GM19438 (cell line): ENCODE measurements around the gene ZNF687.
A peak's percentile ranks its signal among the peaks of the same experiment; 100 is the strongest.
"Not testable (repeated sequence)": the region's sequence is repeated elsewhere in the genome, so short reads cannot be mapped to it uniquely, and the experiment has no call there.

ENCODE experiments used
- ATAC-seq: cut with Tn5 transposase; IDR thresholded peaks from one replicate; pipeline ENCODE4 v1.9.1; 2021; ENCODE audit warnings: low read depth; ENCODE audit not compliant: unreplicated experiment

The ZNF687 gene

GRCh38 chr1:151281969-151282882 is at the start of gene ZNF687:
TSS of gene ZNF687 (plus strand) at chr1:151282299. CDS start at chr1:151286292, 3,993 bp downstream.
- ATAC-seq: peak; percentile 81

- ATAC-seq: no peak
These were observed 46.9 kb upstream of the ZNF687 start for GRCh38 chr1:151235235-151235634.

GRCh38 chr1:151237678-151238466 is 44.2 kb upstream of the ZNF687 start:
- no peak for ATAC-seq

GRCh38 chr1:151238467-151238739 is 43.7 kb upstream of the ZNF687 start:
- no peak for ATAC-seq

GRCh38 chr1:151242442-151242841 is 39.7 kb upstream of the ZNF687 start:
- no peak for ATAC-seq

- no peak for ATAC-seq
These were observed 38.3 kb upstream of the ZNF687 start for GRCh38 chr1:151243683-151244216.

- no peak for ATAC-seq
These were observed 35.3 kb upstream of the ZNF687 start for GRCh38 chr1:151246786-151247185.

GRCh38 chr1:151251656-151252470 is 30.2 kb upstream of the ZNF687 start:
- ATAC-seq: no peak

GRCh38 chr1:151254217-151255213 is 27.6 kb upstream of the ZNF687 start, which contains the start of gene PSMD4:
TSS of gene PSMD4 (plus strand) at chr1:151254734. CDS start at chr1:151254783, 49 bp downstream.
- ATAC-seq: peak; percentile 92

- ATAC-seq: no peak
These were observed 26.7 kb upstream of the ZNF687 start for GRCh38 chr1:151255381-151255780.

- ATAC-seq: no peak
These were observed 22.7 kb upstream of the ZNF687 start for GRCh38 chr1:151259351-151259750.

- no peak for ATAC-seq
These were observed 16.5 kb upstream of the ZNF687 start for GRCh38 chr1:151265446-151266236.

- no peak for ATAC-seq
These were observed 15.8 kb upstream of the ZNF687 start for GRCh38 chr1:151266315-151266714.

GRCh38 chr1:151266821-151267220 is 15.3 kb upstream of the ZNF687 start:
- ATAC-seq: no peak

- ATAC-seq: no peak
These were observed 14.3 kb upstream of the ZNF687 start for GRCh38 chr1:151267760-151268159.

- no peak for ATAC-seq
These were observed 8.1 kb upstream of the ZNF687 start for GRCh38 chr1:151273924-151274466.

- ATAC-seq: not testable (repeated sequence)
These were observed 6.8 kb upstream of the ZNF687 start for GRCh38 chr1:151275341-151275740.

GRCh38 chr1:151277249-151277648 is 4.8 kb upstream of the ZNF687 start:
- no peak for ATAC-seq
